Cardiac fibroblast (primary cell): ENCODE measurements around the gene SIVA1.

Experiments used
- DNase-seq, 2 donors: peaks; one replicate each; pipeline versions ENCODE4 v3.0.0 to v3.0.0-alpha.2; 2010; ENCODE audit warnings: low read depth in 2 of 2
- H3K4me3 ChIP-seq, 2 donors: replicated peaks in 1 of 2; 1 replicate in 1 of 2; 2 replicates in 1 of 2; pipeline ENCODE4 v1.5.1; 2011; ENCODE audit warnings: low read depth in 2 of 2, low read length in 2 of 2, mild to moderate bottlenecking in 2 of 2, moderate library complexity in 1 of 2
- TF ChIP-seq, protein P1 (sequence below): IDR thresholded peaks from one replicate; pipeline ENCODE4 v1.5.1; 2011; ENCODE audit warnings: low read depth, mild to moderate bottlenecking, low read length, inconsistent platforms

The SIVA1 gene

GRCh38 chr14:104772707-104773504 lies 20.0 kb downstream of the SIVA1 start:
- TF ChIP-seq, protein P1, sequence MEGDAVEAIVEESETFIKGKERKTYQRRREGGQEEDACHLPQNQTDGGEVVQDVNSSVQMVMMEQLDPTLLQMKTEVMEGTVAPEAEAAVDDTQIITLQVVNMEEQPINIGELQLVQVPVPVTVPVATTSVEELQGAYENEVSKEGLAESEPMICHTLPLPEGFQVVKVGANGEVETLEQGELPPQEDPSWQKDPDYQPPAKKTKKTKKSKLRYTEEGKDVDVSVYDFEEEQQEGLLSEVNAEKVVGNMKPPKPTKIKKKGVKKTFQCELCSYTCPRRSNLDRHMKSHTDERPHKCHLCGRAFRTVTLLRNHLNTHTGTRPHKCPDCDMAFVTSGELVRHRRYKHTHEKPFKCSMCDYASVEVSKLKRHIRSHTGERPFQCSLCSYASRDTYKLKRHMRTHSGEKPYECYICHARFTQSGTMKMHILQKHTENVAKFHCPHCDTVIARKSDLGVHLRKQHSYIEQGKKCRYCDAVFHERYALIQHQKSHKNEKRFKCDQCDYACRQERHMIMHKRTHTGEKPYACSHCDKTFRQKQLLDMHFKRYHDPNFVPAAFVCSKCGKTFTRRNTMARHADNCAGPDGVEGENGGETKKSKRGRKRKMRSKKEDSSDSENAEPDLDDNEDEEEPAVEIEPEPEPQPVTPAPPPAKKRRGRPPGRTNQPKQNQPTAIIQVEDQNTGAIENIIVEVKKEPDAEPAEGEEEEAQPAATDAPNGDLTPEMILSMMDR = no peak
- DNase-seq = no peak
- no peak overlapping the region for H3K4me3 ChIP-seq

- DNase-seq = no peak
- H3K4me3 ChIP-seq = no peak overlapping the region
- TF ChIP-seq, protein P1 = no peak
Measured at GRCh38 chr14:104773505-104774452, 20.8 kb downstream of the SIVA1 start.

GRCh38 chr14:104774453-104775072 lies 21.6 kb downstream of the SIVA1 start:
- no peak for DNase-seq
- H3K4me3 ChIP-seq = no peak overlapping the region
- TF ChIP-seq, protein P1 = no peak

- no peak overlapping the region for H3K4me3 ChIP-seq
- DNase-seq = no peak
- TF ChIP-seq, protein P1 = no peak
Measured at GRCh38 chr14:104775073-104775489, 22.1 kb downstream of the SIVA1 start.

DNA sequence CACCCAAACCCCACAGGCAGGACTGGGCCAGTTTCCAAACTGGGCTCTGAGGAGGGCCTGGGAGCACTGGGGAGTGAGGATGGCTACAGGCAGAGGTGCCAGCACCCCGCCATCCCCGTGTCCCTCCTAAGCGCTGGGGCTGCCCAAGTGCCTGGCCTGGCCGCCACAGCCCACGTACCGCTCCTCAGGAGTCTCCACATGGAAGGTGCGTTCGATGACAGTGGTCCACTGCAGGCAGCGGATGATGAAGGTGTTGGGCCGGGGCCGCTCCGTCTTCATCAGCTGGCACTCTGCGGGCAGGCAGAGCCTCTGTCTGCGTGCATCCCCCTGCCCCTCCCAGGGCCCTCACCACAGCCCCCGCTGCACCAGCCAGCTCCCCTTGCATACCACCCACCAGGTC lies 23.5 kb downstream of the SIVA1 start:
- DNase-seq = no peak
- TF ChIP-seq, protein P1 = no peak
- no peak overlapping the region for H3K4me3 ChIP-seq

DNA sequence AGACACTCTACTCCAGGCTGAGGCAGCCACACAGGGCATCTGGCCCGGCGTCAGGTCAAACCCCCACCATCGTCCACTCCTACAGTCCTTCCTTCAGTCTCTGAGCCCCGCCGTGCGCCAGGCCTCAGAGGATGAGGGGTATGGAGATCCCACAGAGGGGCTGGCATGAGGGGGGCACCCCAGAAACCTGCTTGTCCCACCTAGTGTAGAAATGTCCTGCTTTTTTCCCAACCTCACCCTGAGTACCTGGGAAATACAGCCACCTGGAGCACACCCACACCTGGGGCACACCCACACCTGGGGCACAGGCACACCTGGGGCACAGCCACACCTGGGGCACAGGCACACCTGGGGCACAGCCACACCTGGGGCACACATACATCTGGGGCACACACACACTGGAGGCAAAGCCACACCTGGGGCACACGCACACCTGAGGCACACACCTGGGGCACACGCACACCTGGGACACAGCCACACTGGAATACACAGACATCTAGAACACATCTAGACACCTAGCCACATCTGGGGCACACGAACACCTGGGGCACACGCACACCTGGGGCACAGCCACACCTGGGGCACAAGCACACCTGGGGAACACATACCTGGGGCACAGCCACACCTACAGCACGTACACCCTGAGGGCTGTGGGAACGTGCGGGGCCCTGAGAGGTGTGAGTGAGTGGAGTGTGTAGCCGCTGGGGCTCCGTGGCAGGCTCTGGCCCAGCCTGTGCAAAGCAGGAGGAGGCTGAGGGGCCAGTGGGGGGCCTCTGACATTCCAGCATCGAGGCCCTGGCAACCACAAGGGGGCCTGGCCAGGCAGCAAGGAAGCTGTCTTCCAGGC lies 24.2 kb downstream of the SIVA1 start:
- DNase-seq = no peak
- H3K4me3 ChIP-seq = no peak overlapping the region
- TF ChIP-seq, protein P1 = no peak
